ENCODE measurements around the gene OR2AJ1.

OR2AJ1 gene

DNA sequence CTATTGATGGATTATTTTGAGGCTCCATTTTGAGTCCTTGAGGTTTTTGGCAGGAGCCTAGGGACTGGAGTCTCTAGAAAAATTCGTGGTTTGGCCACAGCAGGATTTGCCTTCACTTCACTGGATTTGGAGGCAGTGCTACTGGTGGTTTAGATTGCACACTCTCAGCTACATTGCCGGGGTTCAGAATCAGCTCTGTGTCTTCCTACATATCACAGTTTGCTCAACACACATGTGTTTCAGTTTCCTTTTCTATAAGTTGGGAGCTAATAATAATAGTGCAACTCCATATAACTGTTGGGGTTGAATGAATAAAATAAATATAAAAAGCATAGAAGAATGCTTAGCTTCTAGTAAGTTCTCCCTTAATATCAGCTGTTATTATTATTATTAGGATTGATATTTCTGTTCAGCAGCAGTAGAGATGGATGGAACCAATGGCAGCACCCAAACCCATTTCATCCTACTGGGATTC lies 29.5 kb upstream of the OR2AJ1 start, which contains the start of gene OR2W3:
Gene OR2W3, plus strand, starts transcription at position 425 of the 475 bp plus-strand sequence. Its CDS starts 0 bp downstream, at position 425.
- no peak for TF ChIP-seq POLR2AphosphoS5 (IDR thresholded peaks at IDR 0.05; ENCODE audit: low read depth)
- TF ChIP-seq, protein P1, sequence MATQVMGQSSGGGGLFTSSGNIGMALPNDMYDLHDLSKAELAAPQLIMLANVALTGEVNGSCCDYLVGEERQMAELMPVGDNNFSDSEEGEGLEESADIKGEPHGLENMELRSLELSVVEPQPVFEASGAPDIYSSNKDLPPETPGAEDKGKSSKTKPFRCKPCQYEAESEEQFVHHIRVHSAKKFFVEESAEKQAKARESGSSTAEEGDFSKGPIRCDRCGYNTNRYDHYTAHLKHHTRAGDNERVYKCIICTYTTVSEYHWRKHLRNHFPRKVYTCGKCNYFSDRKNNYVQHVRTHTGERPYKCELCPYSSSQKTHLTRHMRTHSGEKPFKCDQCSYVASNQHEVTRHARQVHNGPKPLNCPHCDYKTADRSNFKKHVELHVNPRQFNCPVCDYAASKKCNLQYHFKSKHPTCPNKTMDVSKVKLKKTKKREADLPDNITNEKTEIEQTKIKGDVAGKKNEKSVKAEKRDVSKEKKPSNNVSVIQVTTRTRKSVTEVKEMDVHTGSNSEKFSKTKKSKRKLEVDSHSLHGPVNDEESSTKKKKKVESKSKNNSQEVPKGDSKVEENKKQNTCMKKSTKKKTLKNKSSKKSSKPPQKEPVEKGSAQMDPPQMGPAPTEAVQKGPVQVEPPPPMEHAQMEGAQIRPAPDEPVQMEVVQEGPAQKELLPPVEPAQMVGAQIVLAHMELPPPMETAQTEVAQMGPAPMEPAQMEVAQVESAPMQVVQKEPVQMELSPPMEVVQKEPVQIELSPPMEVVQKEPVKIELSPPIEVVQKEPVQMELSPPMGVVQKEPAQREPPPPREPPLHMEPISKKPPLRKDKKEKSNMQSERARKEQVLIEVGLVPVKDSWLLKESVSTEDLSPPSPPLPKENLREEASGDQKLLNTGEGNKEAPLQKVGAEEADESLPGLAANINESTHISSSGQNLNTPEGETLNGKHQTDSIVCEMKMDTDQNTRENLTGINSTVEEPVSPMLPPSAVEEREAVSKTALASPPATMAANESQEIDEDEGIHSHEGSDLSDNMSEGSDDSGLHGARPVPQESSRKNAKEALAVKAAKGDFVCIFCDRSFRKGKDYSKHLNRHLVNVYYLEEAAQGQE (IDR thresholded peaks at IDR 0.05; ENCODE audit: insufficient replicate concordance, low read depth), result no peak
- H3K4me3 ChIP-seq (replicated peaks; ENCODE audit: insufficient read depth, low read length), result no peak within 1 kb of the TSS
- H3K27me3 ChIP-seq (ENCODE audit: insufficient read depth, poor library complexity, severe bottlenecking), result no peaks in the 10 kb centered on the region
- no peak within 1 kb of the TSS for H3K27ac ChIP-seq (replicated peaks)
- DNase-seq (ENCODE audit: low read depth in 1 of 2, low spot score in 1 of 2), result no peak

GRCh38 chr1:247895976-247896375 lies 28.7 kb upstream of the OR2AJ1 start:
- H3K27ac ChIP-seq (replicated peaks), result no peak overlapping the region
- TF ChIP-seq GABPA (IDR thresholded peaks at IDR 0.05; ENCODE audit: low read depth), result no peak
- TF ChIP-seq, protein P2, sequence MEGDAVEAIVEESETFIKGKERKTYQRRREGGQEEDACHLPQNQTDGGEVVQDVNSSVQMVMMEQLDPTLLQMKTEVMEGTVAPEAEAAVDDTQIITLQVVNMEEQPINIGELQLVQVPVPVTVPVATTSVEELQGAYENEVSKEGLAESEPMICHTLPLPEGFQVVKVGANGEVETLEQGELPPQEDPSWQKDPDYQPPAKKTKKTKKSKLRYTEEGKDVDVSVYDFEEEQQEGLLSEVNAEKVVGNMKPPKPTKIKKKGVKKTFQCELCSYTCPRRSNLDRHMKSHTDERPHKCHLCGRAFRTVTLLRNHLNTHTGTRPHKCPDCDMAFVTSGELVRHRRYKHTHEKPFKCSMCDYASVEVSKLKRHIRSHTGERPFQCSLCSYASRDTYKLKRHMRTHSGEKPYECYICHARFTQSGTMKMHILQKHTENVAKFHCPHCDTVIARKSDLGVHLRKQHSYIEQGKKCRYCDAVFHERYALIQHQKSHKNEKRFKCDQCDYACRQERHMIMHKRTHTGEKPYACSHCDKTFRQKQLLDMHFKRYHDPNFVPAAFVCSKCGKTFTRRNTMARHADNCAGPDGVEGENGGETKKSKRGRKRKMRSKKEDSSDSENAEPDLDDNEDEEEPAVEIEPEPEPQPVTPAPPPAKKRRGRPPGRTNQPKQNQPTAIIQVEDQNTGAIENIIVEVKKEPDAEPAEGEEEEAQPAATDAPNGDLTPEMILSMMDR (IDR thresholded peaks at IDR 0.05; ENCODE audit: insufficient read depth, low read length), result no peak
- TF ChIP-seq POLR2AphosphoS5 (IDR thresholded peaks at IDR 0.05; ENCODE audit: low read depth), result no peak
- TF ChIP-seq, protein P1 (IDR thresholded peaks at IDR 0.05; ENCODE audit: insufficient replicate concordance, low read depth), result no peak
- no peak for TF ChIP-seq SPI1 (IDR thresholded peaks at IDR 0.05; ENCODE audit: borderline replicate concordance, low read depth)
- H3K27me3 ChIP-seq (ENCODE audit: insufficient read depth, poor library complexity, severe bottlenecking), result no peaks in the 10 kb centered on the region
- no peak overlapping the region for H3K4me3 ChIP-seq (replicated peaks; ENCODE audit: insufficient read depth, low read length)
- DNase-seq (ENCODE audit: low read depth in 1 of 2, low spot score in 1 of 2), result no peak

DNA sequence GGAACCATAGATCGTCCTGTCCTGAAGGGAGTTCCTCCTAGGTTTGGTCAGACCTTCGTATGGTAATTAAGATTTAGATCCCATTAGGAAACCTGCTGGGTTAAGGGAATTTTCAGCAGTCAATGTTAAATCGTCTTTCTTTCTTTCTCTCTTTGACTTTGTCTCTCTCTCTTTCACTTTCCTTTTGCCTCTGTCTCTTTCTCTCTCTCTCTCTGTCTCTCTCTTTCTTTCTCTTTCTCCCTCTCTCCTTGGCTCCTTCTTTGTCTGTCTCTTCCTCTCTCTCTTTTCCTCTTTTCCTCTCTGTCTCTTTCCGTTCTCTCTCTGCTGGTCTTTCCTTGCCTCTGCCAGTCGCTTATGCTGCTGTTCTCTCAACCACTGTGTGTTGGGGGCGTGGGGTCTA lies 20.6 kb upstream of the OR2AJ1 start:
- no peak overlapping the region for H3K4me3 ChIP-seq (replicated peaks; ENCODE audit: insufficient read depth, low read length)
- DNase-seq (ENCODE audit: low read depth in 1 of 2, low spot score in 1 of 2), result no peak
- TF ChIP-seq SPI1 (IDR thresholded peaks at IDR 0.05; ENCODE audit: borderline replicate concordance, low read depth) (no peak), POLR2AphosphoS5 (IDR thresholded peaks at IDR 0.05; ENCODE audit: low read depth) (no peak)
- TF ChIP-seq, protein P1 (IDR thresholded peaks at IDR 0.05; ENCODE audit: insufficient replicate concordance, low read depth), result no peak
- H3K27ac ChIP-seq (replicated peaks), result no peak overlapping the region
- no peaks in the 10 kb centered on the region for H3K27me3 ChIP-seq (ENCODE audit: insufficient read depth, poor library complexity, severe bottlenecking)

DNA sequence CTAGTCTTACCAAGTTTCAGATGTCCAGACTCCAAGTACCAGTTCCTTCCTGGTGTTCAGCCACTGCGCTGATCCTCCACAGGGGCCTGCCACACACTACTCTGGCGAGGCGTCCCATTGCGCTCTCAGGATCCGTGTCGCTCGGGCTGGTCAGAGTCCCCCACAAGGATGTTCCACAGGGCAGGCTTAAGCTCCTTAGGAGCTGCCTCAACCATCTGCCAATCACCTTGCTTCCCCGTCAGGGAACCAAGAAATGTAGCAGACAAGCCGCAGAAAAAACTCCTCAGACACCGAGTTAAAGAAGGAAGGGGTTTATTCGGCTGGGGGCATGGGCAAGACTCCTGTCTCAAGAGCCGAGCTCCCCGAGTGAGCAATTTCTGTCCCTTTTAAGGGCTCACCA lies 19.5 kb upstream of the OR2AJ1 start:
- H3K27ac ChIP-seq (replicated peaks), result no peak overlapping the region
- TF ChIP-seq GABPA (IDR thresholded peaks at IDR 0.05; ENCODE audit: low read depth), result no peak
- TF ChIP-seq POLR2AphosphoS5 (IDR thresholded peaks at IDR 0.05; ENCODE audit: low read depth), result no peak
- no peak for TF ChIP-seq SPI1 (IDR thresholded peaks at IDR 0.05; ENCODE audit: borderline replicate concordance, low read depth)
- TF ChIP-seq, protein P2 (IDR thresholded peaks at IDR 0.05; ENCODE audit: insufficient read depth, low read length), result no peak
- TF ChIP-seq, protein P1 (IDR thresholded peaks at IDR 0.05; ENCODE audit: insufficient replicate concordance, low read depth), result no peak
- no peak overlapping the region for H3K4me3 ChIP-seq (replicated peaks; ENCODE audit: insufficient read depth, low read length)
- H3K27me3 ChIP-seq (ENCODE audit: insufficient read depth, poor library complexity, severe bottlenecking), result no peaks in the 10 kb centered on the region
- no peak for DNase-seq (ENCODE audit: low read depth in 1 of 2, low spot score in 1 of 2)

All from HL-60 (cell line).